Mammary microvascular endothelial cell (primary cell): ENCODE results near the gene IRX1. TPM values are rescaled to one million over a fixed set of nuclear protein-coding genes. Genes with fewer than 3 reads are reported as not detected.

Source experiments
- total RNA-seq: library from RNA; depleted of rRNA; stranded (reverse); fragments of >200 nt; gene quantifications from 2 replicates; pipeline ENCODE4 v1.2.3, GENCODE V29; 2015

IRX1 gene
- total RNA-seq = not detected in 2 replicates

DNA sequence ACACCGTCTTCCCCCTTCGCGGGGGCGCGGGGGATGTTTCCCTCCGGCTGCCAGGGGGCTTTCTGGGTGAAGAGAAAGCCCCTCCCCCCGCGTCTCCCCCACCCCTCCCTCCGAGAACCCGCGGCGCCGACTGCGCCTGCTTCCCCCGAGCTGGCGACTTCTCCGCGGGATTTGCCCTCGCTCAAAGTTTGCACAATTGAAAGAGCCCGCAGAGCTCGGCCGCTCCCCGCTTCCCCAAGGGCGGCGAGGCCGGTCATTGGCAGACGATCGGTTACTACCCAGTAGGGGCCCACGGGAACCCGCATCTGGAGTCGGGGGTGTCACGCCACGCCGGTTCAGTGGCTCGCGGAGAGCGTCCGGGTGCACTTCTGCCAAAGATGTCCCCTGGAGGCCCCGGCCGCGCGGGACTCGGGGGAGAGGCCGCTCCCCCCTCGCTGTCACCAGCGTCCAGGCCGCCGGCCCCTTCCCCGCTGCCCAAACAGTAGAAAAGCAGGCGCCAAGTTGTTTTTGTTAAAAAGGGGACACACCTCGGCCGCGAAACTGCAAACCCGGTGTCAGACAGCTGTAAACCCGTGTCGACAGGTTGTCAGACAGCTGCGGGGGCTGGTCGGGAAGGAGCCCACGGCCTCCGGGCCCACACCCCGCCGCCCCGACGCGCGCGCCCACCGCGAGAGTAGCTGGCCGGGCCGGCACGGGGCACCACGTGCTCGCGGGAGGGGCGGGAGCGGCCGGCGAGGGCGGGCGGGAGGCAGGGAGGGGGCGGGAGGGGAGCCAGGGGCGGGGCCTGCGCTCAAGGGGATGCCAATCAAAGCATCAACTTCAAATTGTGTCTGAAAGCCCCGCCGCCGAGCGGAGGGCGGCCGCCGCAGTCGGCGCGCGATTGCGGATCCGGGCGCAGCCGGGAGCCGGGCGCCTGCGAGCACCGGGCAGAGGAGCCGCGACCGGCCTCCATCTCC is at the start of gene IRX1:
TSS of gene IRX1 (plus strand) at position 827 of the 956 bp plus-strand sequence. CDS start 274 bp downstream, outside the sequence.

